ENCODE measurements around the gene ABCC1. TPM values are rescaled to one million over a fixed set of nuclear protein-coding genes. Genes with fewer than 3 reads are reported as not detected.

Gene ABCC1
- total RNA-seq, 1 experiment from 2014 or later = 56.4 TPM

GRCh38 chr16:16164243-16164642, 214.8 kb downstream of the ABCC1 start:
- H3K4me2 ChIP-seq (ENCODE audit: insufficient read depth, insufficient read length, low read length) = no peak overlapping the region
- H3K23me2 ChIP-seq (ENCODE audit: insufficient read length, low read depth, low read length, poor library complexity, severe bottlenecking) = no peaks in the 10 kb centered on the region
- TF ChIP-seq CTCF (conservative IDR thresholded peaks at IDR 0.05) = no peak
- Mint-ChIP-seq H3K27ac (no peak overlapping the region), H3K27me3 (ENCODE audit: low read depth) (peaks cover 6% of the 10 kb centered on the region), H3K36me3 (ENCODE audit: insufficient read depth in 1 of 3, low read depth in 3 of 3) (peaks cover 0 to 3% (median 0%) of the 10 kb centered on the region in 3 experiments; a peak in 4 of 7 replicates), H3K9me3 (peaks cover 12 to 17% of the 10 kb centered on the region in 2 experiments; a peak in 4 of 5 replicates), H3K4me3 (no peak overlapping the region), H3K4me1 (no peaks in the 10 kb centered on the region)
- no peak overlapping the region for H2AK5ac ChIP-seq (ENCODE audit: insufficient read length, low read length)
- H4K8ac ChIP-seq (replicated peaks; ENCODE audit: insufficient read length, low read depth, low read length) = no peak overlapping the region
- no peak overlapping the region for H2BK12ac ChIP-seq (ENCODE audit: insufficient read length, low read depth, low read length)
- peaks cover under 1% of the 10 kb centered on the region for H3K9me3 ChIP-seq (ENCODE audit: control insufficient read depth, low read depth, low read length)
- DNase-seq = no peak
- no peak overlapping the region for H4K91ac ChIP-seq (ENCODE audit: insufficient read length, low read depth, low read length)
- H3K9ac ChIP-seq (ENCODE audit: extremely low read depth, insufficient read length, low read length) = no peak overlapping the region
- H3K79me1 ChIP-seq (ENCODE audit: insufficient read depth, low read depth, low read length, poor library complexity, severe bottlenecking) = no peaks in the 10 kb centered on the region
- no peak overlapping the region for H3K23ac ChIP-seq (ENCODE audit: insufficient read length, low read depth, low read length)
- H2AFZ ChIP-seq (ENCODE audit: low read length) = no peak overlapping the region
- H3K27me3 ChIP-seq (ENCODE audit: insufficient read depth, low read length) = no peaks in the 10 kb centered on the region
- no peaks in the 10 kb centered on the region for H3K4me1 ChIP-seq (ENCODE audit: insufficient read depth, low read length)
- H3K4ac ChIP-seq (ENCODE audit: low read depth, low read length) = no peak overlapping the region
- H3K56ac ChIP-seq (ENCODE audit: insufficient read length, low read depth, low read length) = no peak overlapping the region
- H2BK20ac ChIP-seq (ENCODE audit: low read depth, low read length, poor library complexity, severe bottlenecking) = no peak overlapping the region
- no peak overlapping the region for H4K5ac ChIP-seq (ENCODE audit: insufficient read length, low read depth, low read length)
- no peak overlapping the region for H3K27ac ChIP-seq (ENCODE audit: insufficient read length, low read depth, low read length)
- H3T11ph ChIP-seq (ENCODE audit: low read length) = no peak overlapping the region
- no peaks in the 10 kb centered on the region for H4K20me1 ChIP-seq (ENCODE audit: control insufficient read depth, insufficient read depth, insufficient read length)
- H3K14ac ChIP-seq (ENCODE audit: insufficient read depth, low read length) = no peak overlapping the region
- WGBS (ENCODE audit: extremely low coverage, insufficient read length, low lambda C conversion rate) = no CpG with 5 or more reads among the region's 3 CpGs
- no peak overlapping the region for H2BK120ac ChIP-seq (ENCODE audit: low read depth, low read length, poor library complexity, severe bottlenecking)
- no peaks in the 10 kb centered on the region for H3K79me2 ChIP-seq (ENCODE audit: insufficient read depth, low read length)
- no peak overlapping the region for H3K18ac ChIP-seq (ENCODE audit: insufficient read length, low read depth, low read length)
- H2BK5ac ChIP-seq (ENCODE audit: insufficient read length, low read length) = no peak overlapping the region
- H2BK15ac ChIP-seq (ENCODE audit: low read depth, low read length) = no peak overlapping the region
